GM18507 (cell line): ENCODE measurements around the gene ABCA12.
A peak's percentile ranks its signal among the peaks of the same experiment; 100 is the strongest.

Experiments
- DNase-seq: peaks from one replicate; pipeline ENCODE4 v3.0.0; 2011; ENCODE audit warnings: low read depth; ENCODE audit not compliant: insufficient read length; ENCODE audit errors: extremely low spot score
- FAIRE-seq: peaks from 2 replicates; lab custom pipeline; 2011; peaks lifted over from hg19 to GRCh38; lab: Jason Lieb, UNC

The ABCA12 gene

GRCh38 chr2:215000721-215001120 lies 137.7 kb downstream of the ABCA12 start:
- FAIRE-seq (no peak), DNase-seq (no peak)

- peak; percentile 11 for DNase-seq
- FAIRE-seq: peak; percentile 86
Observed at GRCh38 chr2:214995926-214996670, 142.3 kb downstream of the ABCA12 start.

GRCh38 chr2:214995409-214995808 lies 143.0 kb downstream of the ABCA12 start:
- peak; percentile 62 for FAIRE-seq
- no peak for DNase-seq

GRCh38 chr2:214992911-214993310 lies 145.5 kb downstream of the ABCA12 start:
- FAIRE-seq: no peak
- DNase-seq: no peak

GRCh38 chr2:214989187-214989586 lies 149.2 kb downstream of the ABCA12 start:
- DNase-seq (no peak), FAIRE-seq (no peak)

- FAIRE-seq: no peak
- no peak for DNase-seq
Observed at GRCh38 chr2:214987261-214987660, 151.2 kb downstream of the ABCA12 start.

- no peak for FAIRE-seq
- no peak for DNase-seq
Observed at GRCh38 chr2:214985619-214986018, 152.8 kb downstream of the ABCA12 start.

- FAIRE-seq (no peak), DNase-seq (no peak)
Observed at GRCh38 chr2:214966420-214966819, 172.0 kb downstream of the ABCA12 start.

- FAIRE-seq (peak; percentile 21), DNase-seq (no peak)
Observed at GRCh38 chr2:214960677-214961076, 177.7 kb downstream of the ABCA12 start.

- FAIRE-seq: no peak
Observed at GRCh38 chr2:214946949-214947348, 191.5 kb downstream of the ABCA12 start.

GRCh38 chr2:214934006-214934405 lies 204.4 kb downstream of the ABCA12 start:
- DNase-seq (no peak), FAIRE-seq (no peak)

More at GRCh38 chr2:214946949-214947348, 191.5 kb downstream of the ABCA12 start:
- DNase-seq: no peak

- FAIRE-seq: no peak
- DNase-seq: no peak
Observed at GRCh38 chr2:214904634-214905033, 233.8 kb downstream of the ABCA12 start.

GRCh38 chr2:214904176-214904575 lies 234.2 kb downstream of the ABCA12 start:
- FAIRE-seq: no peak
- no peak for DNase-seq

GRCh38 chr2:214902286-214902685 lies 236.1 kb downstream of the ABCA12 start:
- DNase-seq (no peak), FAIRE-seq (no peak)

GRCh38 chr2:214899751-214900150 lies 238.7 kb downstream of the ABCA12 start:
- DNase-seq: no peak
- FAIRE-seq: no peak

GRCh38 chr2:214896274-214896673 lies 242.2 kb downstream of the ABCA12 start:
- DNase-seq (no peak), FAIRE-seq (no peak)

- FAIRE-seq: no peak
- no peak for DNase-seq
Observed at GRCh38 chr2:214895469-214895868, 243.0 kb downstream of the ABCA12 start.

- FAIRE-seq (no peak), DNase-seq (no peak)
Observed at GRCh38 chr2:214889301-214889700, 249.1 kb downstream of the ABCA12 start.

GRCh38 chr2:214881647-214882202 lies 256.7 kb downstream of the ABCA12 start:
- DNase-seq (no peak), FAIRE-seq (no peak)
